Vagina (tissue), 2 donors: Measurements from ENCODE around the gene LARP7. TPM values are rescaled to one million over a fixed set of nuclear protein-coding genes. Genes with fewer than 3 reads are reported as not detected.

Experiments used
- DNase-seq, 2 donors: peaks; one replicate each; pipeline ENCODE4 v3.0.0-alpha.2; 2017; ENCODE audit errors: extremely low spot score in 2 of 2
- H3K27ac ChIP-seq: fragments of 200-600 bp; sonication (generic); one replicate; pipeline ENCODE4 v1.5.1; 2019
- H3K27me3 ChIP-seq: fragments of 200-600 bp; sonication (generic); one replicate; pipeline ENCODE4 v1.5.1; 2019
- H3K36me3 ChIP-seq, 2 donors: fragments of 200-600 bp; sonication (generic); one replicate each; pipeline ENCODE4 v1.5.1; 2017 to 2019
- H3K4me1 ChIP-seq: fragments of 200-600 bp; sonication (generic); one replicate; pipeline ENCODE4 v1.5.1; 2019
- H3K4me3 ChIP-seq, 2 donors: fragments of 200-600 bp; sonication (generic); 1 replicate in 1 of 2; 2 replicates in 1 of 2; pipeline ENCODE4 v1.5.1; 2016 to 2019
- H3K9me3 ChIP-seq: fragments of 200-600 bp; sonication (generic); one replicate; pipeline ENCODE4 v1.5.1; 2019
- CTCF ChIP-seq, 3 experiments: fragments of 450-650 bp in 2 of 3; fragments of 200-600 bp in 1 of 3; sonication (generic) in 1 of 3; IDR thresholded peaks; one replicate each; pipeline ENCODE4 v1.5.1; 2017 to 2019; ENCODE audit warnings: antibody characterized with exemption in 3 of 3, mild to moderate bottlenecking in 2 of 3, moderate library complexity in 2 of 3
- POLR2A ChIP-seq, 2 donors: fragments of 450-650 bp; IDR thresholded peaks; one replicate each; pipeline ENCODE4 v1.6.1; 2017; ENCODE audit warnings: antibody characterized with exemption in 2 of 2, mild to moderate bottlenecking in 2 of 2, moderate library complexity in 2 of 2
- POLR2AphosphoS5 ChIP-seq, 2 donors: sonication (generic); formaldehyde crosslinking; IDR thresholded peaks; one replicate each; pipeline ENCODE4 v1.9.0; 2017; ENCODE audit warnings: antibody characterized with exemption in 2 of 2, mild to moderate bottlenecking in 2 of 2, low read depth in 1 of 2; ENCODE audit not compliant: insufficient read depth in 1 of 2
- intact Hi-C: fragments of 100-400 bp; cut with DNase I; formaldehyde crosslinking; loops from one replicate; pipeline ENCODE4 v1.15.1; 2023
- total RNA-seq: library from RNA; depleted of rRNA; stranded (reverse); fragments of >200 nt; gene quantifications from one replicate; pipeline ENCODE4 v1.2.3, GENCODE V29; 2016

The LARP7 gene
- total RNA-seq, 1 donor from 2014 or later, result 33.9 TPM

GRCh38 chr4:112664611-112665010, 27.7 kb downstream of the LARP7 start:
- Histone ChIP-seq H3K4me3 (no peak overlapping the region), H3K36me3 (no peaks in the 10 kb centered on the region), H3K4me1 (no peaks in the 10 kb centered on the region), H3K27me3 (no peaks in the 10 kb centered on the region), H3K9me3 (no peaks in the 10 kb centered on the region), H3K27ac (no peak overlapping the region)
- TF ChIP-seq POLR2A (IDR thresholded peaks at IDR 0.05) (no peak), CTCF (IDR thresholded peaks at IDR 0.05) (no peak), POLR2AphosphoS5 (IDR thresholded peaks at IDR 0.05; ENCODE audit: insufficient read depth in 1 of 2, low read depth in 1 of 2) (no peak)
- intact Hi-C loops, result no loop called here
- no peak for DNase-seq

- Histone ChIP-seq H3K4me1 (no peaks in the 10 kb centered on the region), H3K36me3 (no peaks in the 10 kb centered on the region), H3K27ac (no peak overlapping the region), H3K4me3 (no peak overlapping the region), H3K9me3 (no peaks in the 10 kb centered on the region), H3K27me3 (no peaks in the 10 kb centered on the region)
- DNase-seq, result no peak
- TF ChIP-seq POLR2AphosphoS5 (IDR thresholded peaks at IDR 0.05; ENCODE audit: insufficient read depth in 1 of 2, low read depth in 1 of 2) (no peak), POLR2A (IDR thresholded peaks at IDR 0.05) (no peak), CTCF (IDR thresholded peaks at IDR 0.05) (no peak)
- intact Hi-C loops, result no loop called here
Measured at GRCh38 chr4:112668131-112668530, 31.2 kb downstream of the LARP7 start.

- TF ChIP-seq CTCF (IDR thresholded peaks at IDR 0.05), result no peak
- Histone ChIP-seq H3K4me1 (no peaks in the 10 kb centered on the region), H3K27me3 (no peaks in the 10 kb centered on the region), H3K4me3 (no peak overlapping the region), H3K36me3 (no peaks in the 10 kb centered on the region), H3K9me3 (no peaks in the 10 kb centered on the region), H3K27ac (no peak overlapping the region)
- intact Hi-C loops, result loop anchor here (5.0 kb wide), 1 partner anchor 1129 kb away; no protein-coding TSS in a partner anchor
- DNase-seq, result no peak
Measured at GRCh38 chr4:112673076-112673475, 36.1 kb downstream of the LARP7 start.

GRCh38 chr4:112673686-112674085, 36.7 kb downstream of the LARP7 start:
- Histone ChIP-seq H3K27me3 (no peaks in the 10 kb centered on the region), H3K9me3 (no peaks in the 10 kb centered on the region), H3K27ac (no peak overlapping the region), H3K36me3 (no peaks in the 10 kb centered on the region), H3K4me3 (no peak overlapping the region), H3K4me1 (no peaks in the 10 kb centered on the region)
- no peak for DNase-seq
- no peak for TF ChIP-seq POLR2AphosphoS5 (IDR thresholded peaks at IDR 0.05; ENCODE audit: insufficient read depth in 1 of 2, low read depth in 1 of 2)
- TF ChIP-seq POLR2A (IDR thresholded peaks at IDR 0.05), result no peak
- TF ChIP-seq CTCF (IDR thresholded peaks at IDR 0.05), result no peak
- intact Hi-C loops, result loop anchor here (5.0 kb wide), 1 partner anchor 1129 kb away; no protein-coding TSS in a partner anchor

- Histone ChIP-seq H3K27me3 (no peaks in the 10 kb centered on the region), H3K4me3 (no peak overlapping the region), H3K27ac (no peak overlapping the region), H3K4me1 (no peaks in the 10 kb centered on the region), H3K9me3 (no peaks in the 10 kb centered on the region), H3K36me3 (no peaks in the 10 kb centered on the region)
- intact Hi-C loops, result loop anchor here (5.0 kb wide), 1 partner anchor 1128 kb away; no protein-coding TSS in a partner anchor
- no peak for DNase-seq
- no peak for TF ChIP-seq POLR2A (IDR thresholded peaks at IDR 0.05)
- no peak for TF ChIP-seq CTCF (IDR thresholded peaks at IDR 0.05)
Measured at GRCh38 chr4:112674376-112674775, 37.4 kb downstream of the LARP7 start.
